HG03558 (cell line): ENCODE results near the gene FMN1.

Experiments used
- ATAC-seq: cut with Tn5 transposase; IDR thresholded peaks from one replicate; pipeline ENCODE4 v1.9.1; 2021; ENCODE audit warnings: moderate number of reproducible peaks; ENCODE audit not compliant: unreplicated experiment; ENCODE audit errors: extremely low read depth

Gene FMN1

GRCh38 chr15:33068511-33068990, 126.0 kb downstream of the FMN1 start:
- no peak for ATAC-seq

- no peak for ATAC-seq
Measured at GRCh38 chr15:33068007-33068481, 126.5 kb downstream of the FMN1 start.

- no peak for ATAC-seq
Measured at GRCh38 chr15:33067456-33067855, 127.1 kb downstream of the FMN1 start.

DNA sequence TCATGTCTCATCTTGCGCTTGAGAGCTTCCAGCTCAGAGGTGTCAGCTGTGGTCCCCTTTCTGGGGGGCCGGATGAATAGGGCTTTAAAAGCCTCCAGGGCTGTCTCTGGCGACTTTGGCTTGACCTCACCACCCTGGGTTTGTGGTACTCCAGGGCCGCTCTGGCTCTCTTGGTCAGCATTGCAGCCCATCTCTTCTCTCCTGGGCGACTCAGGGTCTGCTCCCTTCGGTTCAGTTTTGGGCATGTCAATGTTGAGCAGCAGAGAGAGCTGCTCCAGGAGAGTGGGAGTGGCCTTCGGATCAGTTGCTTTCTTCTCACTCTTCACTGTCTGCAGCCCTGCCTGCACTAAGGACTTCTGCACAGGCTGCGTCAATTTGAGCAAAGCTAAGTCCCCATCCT, 127.9 kb downstream of the FMN1 start:
- ATAC-seq, result no peak

DNA sequence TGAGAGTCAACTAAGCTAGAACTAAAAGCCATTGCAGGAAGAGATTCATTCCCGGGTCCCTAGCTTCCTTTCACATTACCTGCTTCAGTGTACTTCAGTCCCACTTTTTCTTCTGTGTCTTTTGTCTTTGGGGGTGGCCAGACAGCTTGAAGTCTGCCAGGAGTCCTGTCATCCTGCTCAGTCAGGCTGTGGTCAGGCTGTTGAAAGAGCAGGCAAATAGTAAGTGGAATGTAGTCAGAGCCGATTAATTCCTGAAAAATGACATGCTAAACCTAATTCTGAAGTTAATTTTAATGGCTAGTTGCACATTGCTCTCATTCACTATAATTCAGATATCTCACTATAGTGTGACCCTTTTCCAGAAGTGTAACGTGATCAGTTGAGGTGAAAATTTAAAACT, 129.6 kb downstream of the FMN1 start:
- ATAC-seq, result no peak

DNA sequence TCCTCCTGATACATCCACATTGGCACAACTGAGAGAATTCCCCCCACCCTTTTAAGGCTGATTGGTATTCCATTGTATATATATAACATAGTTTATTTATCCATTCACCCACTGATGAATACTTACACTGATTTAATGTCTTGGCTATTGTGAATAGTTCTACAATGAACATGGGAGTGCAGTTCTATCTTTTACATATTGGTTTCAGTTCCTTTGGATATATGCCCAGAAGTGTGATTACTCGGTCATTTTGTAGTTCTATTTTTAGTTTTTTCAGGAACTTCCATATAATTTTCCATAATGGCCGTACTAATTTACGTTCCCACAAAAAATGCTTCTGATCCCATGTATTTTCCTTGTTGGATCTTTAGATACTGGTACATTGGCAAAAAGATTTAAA, 135.3 kb downstream of the FMN1 start:
- ATAC-seq, result no peak

DNA sequence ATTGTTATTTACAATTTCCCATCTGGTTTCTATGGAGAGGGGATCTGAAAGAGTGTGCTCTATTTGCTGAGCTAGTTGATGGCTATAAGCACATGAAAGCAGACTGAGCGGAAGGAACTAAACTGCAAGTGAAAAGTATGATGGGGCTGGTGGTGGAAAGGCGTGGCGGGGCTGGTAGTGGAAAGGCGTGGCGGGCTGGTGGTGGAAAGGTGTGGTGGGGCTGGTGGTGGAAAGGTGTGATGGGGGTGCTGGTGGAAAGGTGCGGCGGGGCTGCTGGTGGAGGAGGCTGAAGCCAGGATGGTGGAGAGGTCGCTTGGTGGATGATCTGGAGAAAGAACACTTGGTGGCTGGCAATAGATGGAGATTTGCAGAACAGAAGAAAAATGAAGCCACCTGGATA, 136.7 kb downstream of the FMN1 start:
- ATAC-seq, result no peak

DNA sequence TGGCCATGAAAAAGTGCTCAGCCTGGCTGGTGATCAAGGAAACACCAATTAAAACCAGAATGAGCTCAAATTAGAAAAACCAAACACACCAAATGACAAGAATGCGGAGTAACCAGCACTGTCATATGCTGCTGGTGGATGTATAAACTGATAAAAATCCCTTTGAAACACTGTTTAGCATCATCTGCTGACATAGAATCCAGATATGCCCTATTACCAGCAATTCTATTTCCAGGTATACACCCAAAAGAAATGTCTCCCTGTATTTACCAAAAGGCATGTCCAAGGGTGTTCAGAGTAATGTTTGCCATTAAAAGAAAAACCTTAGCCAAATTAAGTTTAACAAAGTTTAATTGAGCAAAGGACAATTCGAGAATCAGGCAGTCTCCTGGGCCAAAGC, 138.6 kb downstream of the FMN1 start:
- no peak for ATAC-seq

- no peak for ATAC-seq
Measured at GRCh38 chr15:33051528-33051927, 143.0 kb downstream of the FMN1 start.

DNA sequence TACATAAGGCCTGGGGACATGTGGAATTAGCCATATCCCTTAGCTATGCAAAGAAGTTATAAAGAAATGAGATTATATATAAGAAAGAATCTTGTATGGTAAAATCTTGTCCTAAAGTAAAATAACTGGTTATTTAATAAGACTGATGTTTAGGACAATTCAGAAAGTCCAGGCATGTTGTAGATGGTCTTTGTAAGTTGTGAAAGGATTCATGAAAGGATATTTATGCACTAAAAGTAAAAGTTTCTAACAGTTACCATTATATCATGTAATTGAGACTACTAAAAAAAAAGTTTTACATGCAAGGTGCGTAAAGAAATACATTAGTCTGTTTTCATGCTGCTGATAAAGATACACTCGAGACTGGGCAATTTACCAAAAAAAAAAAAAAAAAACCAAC, 146.3 kb downstream of the FMN1 start:
- ATAC-seq, result no peak

GRCh38 chr15:33047077-33047476, 147.4 kb downstream of the FMN1 start:
- no peak for ATAC-seq

GRCh38 chr15:33046329-33046728, 148.2 kb downstream of the FMN1 start:
- no peak for ATAC-seq

DNA sequence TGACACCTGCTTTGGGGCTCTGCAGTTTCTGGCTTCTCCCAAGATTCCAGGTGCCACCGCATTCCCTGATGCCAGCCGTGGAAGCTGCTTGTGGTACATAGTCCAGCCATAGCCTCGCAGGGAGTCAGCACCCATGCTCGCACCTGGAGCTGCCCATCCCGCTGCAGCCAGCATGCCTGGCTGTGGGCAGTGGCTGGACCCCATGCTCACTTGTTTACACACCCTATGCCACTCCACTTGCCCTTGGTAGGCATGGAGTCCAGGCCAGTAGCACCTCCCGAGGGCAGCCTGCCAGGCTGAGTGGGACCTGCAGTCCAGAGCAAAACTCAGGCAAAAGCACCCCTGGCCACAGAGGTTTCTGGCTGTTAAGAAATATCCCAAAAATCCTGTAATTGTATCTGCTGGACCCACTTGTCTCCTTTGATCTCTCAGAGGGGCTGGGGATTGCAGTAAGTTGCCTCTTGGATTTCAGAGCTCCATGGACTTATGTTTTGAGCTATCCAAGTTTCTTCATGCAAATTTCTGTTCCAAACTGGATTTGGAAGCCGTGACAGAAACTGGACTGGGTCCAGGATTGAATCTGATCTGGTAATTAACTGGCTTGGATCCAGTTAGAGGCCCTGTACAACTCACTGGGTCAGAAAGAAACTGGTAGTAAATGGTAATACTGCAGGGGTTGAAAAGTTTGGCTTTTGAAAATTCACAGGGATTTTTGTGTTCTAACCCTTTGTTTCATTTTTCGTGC, 149.3 kb downstream of the FMN1 start:
- no peak for ATAC-seq

GRCh38 chr15:33044598-33044997, 149.9 kb downstream of the FMN1 start:
- no peak for ATAC-seq

GRCh38 chr15:33043636-33044035, 150.9 kb downstream of the FMN1 start:
- ATAC-seq, result no peak

- ATAC-seq, result no peak
Measured at GRCh38 chr15:33040496-33040895, 154.0 kb downstream of the FMN1 start.

GRCh38 chr15:33034588-33034987, 159.9 kb downstream of the FMN1 start:
- no peak for ATAC-seq

GRCh38 chr15:33032053-33032452, 162.5 kb downstream of the FMN1 start:
- no peak for ATAC-seq

DNA sequence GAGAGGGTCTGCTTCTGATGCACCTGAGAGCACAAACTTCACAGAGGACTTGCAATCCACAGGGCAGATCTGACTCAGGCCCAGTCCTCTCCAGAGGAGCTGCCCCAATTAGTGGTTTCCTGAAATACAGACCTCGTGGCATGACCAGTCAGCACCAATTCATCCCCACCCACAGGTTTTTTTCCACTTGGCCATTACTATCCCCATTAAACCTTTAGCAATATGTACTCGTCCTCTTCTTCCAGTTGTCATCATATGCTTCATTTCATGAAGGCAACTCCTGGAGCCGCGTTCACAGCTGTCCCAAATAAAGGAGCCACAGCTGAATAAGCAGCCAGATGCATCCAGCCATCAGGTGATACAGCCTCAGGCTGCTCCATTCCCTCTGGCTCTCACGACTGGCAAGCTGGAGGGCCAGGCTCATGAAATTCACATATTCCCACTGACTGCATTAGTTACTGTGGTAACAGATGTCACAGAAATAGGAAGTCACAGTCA, 163.1 kb downstream of the FMN1 start:
- ATAC-seq, result no peak

DNA sequence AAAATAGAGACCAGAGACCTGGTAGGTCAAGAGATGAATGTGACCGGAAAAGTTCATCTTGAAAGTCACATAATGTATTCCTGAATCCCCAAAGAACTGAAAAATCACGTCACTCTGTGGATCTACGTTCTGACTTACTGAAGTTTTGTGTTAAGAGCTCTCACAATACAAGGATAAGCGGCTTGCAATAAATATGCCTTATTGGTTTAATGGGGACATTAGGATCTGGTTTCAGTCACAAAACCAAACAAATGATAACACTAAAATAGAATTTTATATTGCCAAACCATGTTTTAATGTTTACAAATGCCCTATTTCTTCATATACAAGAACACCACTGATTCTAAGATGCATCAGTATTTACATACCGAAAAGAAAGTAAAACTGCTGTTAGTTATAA, 164.2 kb downstream of the FMN1 start:
- ATAC-seq, result no peak

DNA sequence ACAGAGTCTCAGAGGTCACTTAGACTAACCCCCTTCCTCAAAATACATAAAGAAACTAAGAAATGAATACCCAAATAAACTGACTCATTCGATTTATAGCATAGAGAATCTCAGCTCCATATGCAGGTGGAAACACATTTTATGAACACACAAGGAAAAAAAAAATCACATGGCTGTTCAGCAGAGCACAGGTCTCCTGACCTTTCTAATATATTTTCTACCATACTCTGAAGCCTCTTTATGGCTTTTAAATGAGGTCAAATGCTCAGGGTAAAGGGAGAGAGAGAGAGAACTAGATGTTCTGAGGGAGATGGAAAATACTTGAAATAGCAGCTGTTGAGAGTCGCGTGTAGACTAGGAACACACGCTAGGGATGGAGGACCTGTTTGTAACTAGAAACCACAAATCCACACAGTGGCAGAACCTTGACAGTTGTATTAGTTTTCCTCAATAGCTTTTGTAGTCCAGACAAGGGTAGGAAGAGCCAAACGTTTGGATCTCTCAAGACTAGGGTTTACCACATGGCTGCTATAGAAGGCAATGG, 165.3 kb downstream of the FMN1 start:
- ATAC-seq, result no peak

GRCh38 chr15:33028495-33028894, 166.0 kb downstream of the FMN1 start:
- ATAC-seq, result no peak
